Breast epithelium (tissue), 4 donors: ENCODE measurements around the gene WWP2. TPM values are rescaled to one million over a fixed set of nuclear protein-coding genes. Genes with fewer than 3 reads are reported as not detected.

Source experiments
- DNase-seq, 2 donors: peaks; one replicate each; pipeline ENCODE4 v3.0.0-alpha.2; 2019; ENCODE audit warnings: low spot score in 2 of 2
- H3K27ac ChIP-seq, 2 donors: fragments of 200-600 bp; sonication (generic) in 1 of 2; one replicate each; pipeline ENCODE4 v1.5.1; 2016 to 2019; ENCODE audit warnings: mild to moderate bottlenecking in 1 of 2
- H3K27me3 ChIP-seq, 2 donors: fragments of 200-600 bp; sonication (generic) in 1 of 2; one replicate each; pipeline versions ENCODE4 v1.5.1 to v1.6.0; 2017 to 2019; ENCODE audit warnings: control low read depth in 1 of 2, mild to moderate bottlenecking in 1 of 2
- H3K36me3 ChIP-seq: fragments of 200-600 bp; one replicate; pipeline ENCODE4 v1.5.1; 2019
- H3K4me1 ChIP-seq, 2 donors: fragments of 200-600 bp; sonication (generic); one replicate each; pipeline ENCODE4 v1.5.1; 2016 to 2019; ENCODE audit warnings: control low read depth in 1 of 2
- H3K4me3 ChIP-seq, 3 donors: fragments of 200-600 bp; sonication (generic); 1 replicate in 2 of 3; 2 replicates in 1 of 3; pipeline ENCODE4 v1.5.1; 2016 to 2019; ENCODE audit warnings: mild to moderate bottlenecking in 3 of 3, moderate library complexity in 2 of 3
- H3K9me3 ChIP-seq, 2 donors: fragments of 200-600 bp; sonication (generic) in 1 of 2; one replicate each; pipeline ENCODE4 v1.5.1; 2016 to 2019; ENCODE audit warnings: control low read depth in 1 of 2
- CTCF ChIP-seq, 3 donors: fragments of 450-650 bp; IDR thresholded peaks; one replicate each; pipeline ENCODE4 v1.5.1; 2016 to 2017; ENCODE audit warnings: antibody characterized with exemption in 3 of 3, mild to moderate bottlenecking in 3 of 3, moderate library complexity in 3 of 3
- POLR2A ChIP-seq: fragments of 450-650 bp; IDR thresholded peaks from one replicate; pipeline ENCODE4 v1.6.1; 2016; ENCODE audit warnings: antibody characterized with exemption, mild to moderate bottlenecking, moderate library complexity
- POLR2AphosphoS5 ChIP-seq, 3 donors: sonication (generic); formaldehyde crosslinking; IDR thresholded peaks; one replicate each; pipeline ENCODE4 v1.6.1; 2017; ENCODE audit warnings: antibody characterized with exemption in 3 of 3
- intact Hi-C: fragments of 100-400 bp; cut with DNase I; formaldehyde crosslinking; loops from one replicate; pipeline ENCODE4 v1.15.1; 2023; ENCODE audit warnings: low total_unique reads
- total RNA-seq, 3 donors: library from RNA; depleted of rRNA; stranded (reverse); fragments of >200 nt; gene quantifications; one replicate each; pipeline ENCODE4 v1.1.0, GENCODE V29; 2016

WWP2 gene
- total RNA-seq, 3 donors from 2014 or later = 34.1 to 46.5 (median 34.7) TPM

- Histone ChIP-seq H3K4me1 (peaks cover 0 to 18% of the 10 kb centered on the region in 2 donors), H3K27me3 (no peaks in the 10 kb centered on the region), H3K27ac (peak overlapping the region; percentile 88 to 93), H3K9me3 (no peaks in the 10 kb centered on the region), H3K4me3 (peak overlapping the region; percentile 2 to 60 (median 37)), H3K36me3 (peaks cover 4% of the 10 kb centered on the region)
- intact Hi-C loops = no loop called here
- TF ChIP-seq POLR2AphosphoS5 (IDR thresholded peaks at IDR 0.05) (no peak), CTCF (IDR thresholded peaks at IDR 0.05) (no peak), POLR2A (no peak)
- DNase-seq = no peak
Observed at GRCh38 chr16:69927056-69927757, 165.1 kb downstream of the WWP2 start.

DNA sequence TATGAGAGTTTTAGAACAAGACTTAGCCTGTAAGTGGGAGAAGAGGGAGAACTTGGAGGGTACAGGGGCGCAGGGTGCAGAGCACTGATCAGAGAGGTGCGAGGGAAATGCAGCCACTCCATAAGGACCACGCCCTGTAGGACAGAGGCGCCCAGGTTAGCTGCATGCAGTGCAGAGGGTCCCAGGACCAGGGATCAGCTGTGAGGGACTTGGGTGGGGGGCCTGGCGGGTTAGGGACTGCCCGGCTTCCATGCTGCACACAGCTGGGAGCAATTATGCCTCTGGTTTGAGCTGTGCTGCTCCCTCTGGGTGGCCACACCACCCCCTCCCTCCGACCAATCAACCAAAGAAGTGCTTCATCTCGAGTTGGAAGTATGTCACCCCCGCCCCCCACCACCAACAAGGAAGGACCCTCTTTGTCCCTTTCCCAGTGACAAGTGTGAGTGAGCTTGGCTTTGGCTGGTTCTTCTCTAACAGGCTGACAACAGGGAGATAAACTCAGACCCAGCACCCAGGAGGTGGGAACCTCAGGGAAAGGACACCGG is 166.8 kb downstream of the WWP2 start:
- Histone ChIP-seq H3K27ac (peak overlapping the region in 1 of 2 donors; percentile 10), H3K27me3 (no peaks in the 10 kb centered on the region), H3K4me1 (peaks cover 0 to 18% of the 10 kb centered on the region in 2 donors), H3K4me3 (no peak overlapping the region), H3K36me3 (peaks cover 4% of the 10 kb centered on the region), H3K9me3 (no peaks in the 10 kb centered on the region)
- intact Hi-C loops = loop anchor here (2.0 kb wide), 1 partner anchor 30 kb away; no protein-coding TSS in a partner anchor
- no peak for TF ChIP-seq POLR2A
- TF ChIP-seq POLR2AphosphoS5 (IDR thresholded peaks at IDR 0.05) = no peak
- TF ChIP-seq CTCF (IDR thresholded peaks at IDR 0.05) = no peak
- no peak for DNase-seq

- Histone ChIP-seq H3K27ac (no peak overlapping the region), H3K4me3 (no peak overlapping the region), H3K9me3 (no peaks in the 10 kb centered on the region), H3K36me3 (peaks cover 4% of the 10 kb centered on the region), H3K4me1 (peaks cover 0 to 18% of the 10 kb centered on the region in 2 donors), H3K27me3 (no peaks in the 10 kb centered on the region)
- intact Hi-C loops = loop anchor here (2.0 kb wide), 1 partner anchor 31 kb away; no protein-coding TSS in a partner anchor
- TF ChIP-seq POLR2AphosphoS5 (IDR thresholded peaks at IDR 0.05) (no peak), POLR2A (no peak), CTCF (IDR thresholded peaks at IDR 0.05) (no peak)
- no peak for DNase-seq
Observed at GRCh38 chr16:69929480-69929879, 167.3 kb downstream of the WWP2 start.

- Histone ChIP-seq H3K36me3 (peaks cover 8% of the 10 kb centered on the region), H3K4me3 (no peak overlapping the region), H3K4me1 (peaks cover 0 to 18% of the 10 kb centered on the region in 2 donors), H3K27ac (no peak overlapping the region), H3K9me3 (no peaks in the 10 kb centered on the region), H3K27me3 (no peaks in the 10 kb centered on the region)
- intact Hi-C loops = loop anchor here (10.0 kb wide), 1 partner anchor 145 kb away; no protein-coding TSS in a partner anchor
- no peak for DNase-seq
- TF ChIP-seq POLR2AphosphoS5 (IDR thresholded peaks at IDR 0.05) (no peak), POLR2A (no peak), CTCF (IDR thresholded peaks at IDR 0.05) (peak; percentile 39 to 81 (median 71))
Observed at GRCh38 chr16:69930117-69930776, 168.1 kb downstream of the WWP2 start.

DNA sequence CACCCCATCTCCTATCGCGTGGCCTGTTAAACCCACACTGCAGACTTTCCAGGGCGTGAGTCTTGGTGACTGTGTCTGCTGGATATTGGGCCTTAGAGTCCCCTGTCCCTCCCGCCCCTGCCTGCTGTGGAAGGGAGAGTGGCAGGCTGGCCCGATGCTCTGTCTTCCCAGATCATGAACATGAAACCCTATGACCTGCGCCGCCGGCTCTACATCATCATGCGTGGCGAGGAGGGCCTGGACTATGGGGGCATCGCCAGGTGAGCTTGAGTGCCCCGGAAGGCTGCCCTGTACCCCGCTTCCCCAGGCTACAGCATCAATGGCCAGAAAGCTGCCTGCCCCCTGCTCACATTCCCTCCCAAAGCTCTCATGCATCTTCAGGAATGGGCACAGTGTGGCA is 169.5 kb downstream of the WWP2 start:
- Histone ChIP-seq H3K9me3 (no peaks in the 10 kb centered on the region), H3K27ac (no peak overlapping the region), H3K4me3 (no peak overlapping the region), H3K4me1 (peaks cover 0 to 11% of the 10 kb centered on the region in 2 donors), H3K36me3 (peaks cover 17% of the 10 kb centered on the region), H3K27me3 (no peaks in the 10 kb centered on the region)
- DNase-seq = no peak
- TF ChIP-seq POLR2AphosphoS5 (IDR thresholded peaks at IDR 0.05) (no peak), CTCF (IDR thresholded peaks at IDR 0.05) (no peak)
- intact Hi-C loops = loop anchor here (10.0 kb wide), 1 partner anchor 147 kb away; no protein-coding TSS in a partner anchor
